ENCODE measurements around the gene PPP5C. TPM values are rescaled to one million over a fixed set of nuclear protein-coding genes. Genes with fewer than 3 reads are reported as not detected.

PPP5C gene
- total and polyA plus RNA-seq, 9 of the 15 experiments (the other 6 are each of a cell fraction or from before 2014, with no cell fraction given), result 1.9 to 166 (median 108) TPM

GRCh38 chr19:46388311-46389095, 41.6 kb downstream of the PPP5C start:
- Histone ChIP-seq H2AFZ (ENCODE audit: low read depth, low read length) (no peak overlapping the region), H4K20me1 (replicated peaks; ENCODE audit: control insufficient read depth, insufficient read depth, low read length) (no peaks in the 10 kb centered on the region; the same call in 1 of the 2 replicates), H3K27me3 (ENCODE audit: control insufficient read depth in 2 of 2, insufficient read depth in 2 of 2, low read length in 2 of 2) (no peaks in the 10 kb centered on the region), H3K9ac (ENCODE audit: insufficient read depth in 1 of 2, low read depth in 2 of 2, low read length in 2 of 2) (no peak overlapping the region; a peak in 1 of 4 replicates), H3K79me2 (ENCODE audit: control insufficient read depth, insufficient read depth, low read length) (no peaks in the 10 kb centered on the region), H3K27ac (ENCODE audit: extremely low read depth, low read depth, low read length) (no peak overlapping the region), H3K9me3 (replicated peaks; ENCODE audit: control insufficient read depth, insufficient read depth, low read depth, low read length) (no peaks in the 10 kb centered on the region), H3K4me3 (no peak overlapping the region), H3K4me1 (replicated peaks in 1 of 2; ENCODE audit: control insufficient read depth in 2 of 2, insufficient read depth in 2 of 2, low read length in 2 of 2) (peaks cover 0 to 21% of the 10 kb centered on the region in 2 experiments; a peak in 2 of 5 replicates), H3K9me1 (ENCODE audit: control insufficient read depth, insufficient read depth, low read length) (no peaks in the 10 kb centered on the region), H3K4me2 (ENCODE audit: insufficient read depth, low read length) (no peak overlapping the region), H3K36me3 (ENCODE audit: control insufficient read depth, insufficient read depth, low read length) (peaks cover 76% of the 10 kb centered on the region; the same call in 2 of the 3 replicates)
- WGBS (ENCODE audit: insufficient coverage, low coverage, missing lambda C conversion rate), result 90% methylated on average over 19 of the region's 25 CpGs
- DNase-seq (ENCODE audit: extremely low read depth in 1 of 4, low spot score in 3 of 4) (no peak), ATAC-seq (no peak), FAIRE-seq (no peak)
- ChIA-PET POLR2A (interaction anchor here (1.8 kb wide), 1 partner anchor 11 kb away, joined by 5 read pairs; no protein-coding TSS in a partner anchor), CTCF (ENCODE audit: low intra/inter-chr PET ratio) (no interaction called here)
- BruUV-seq (replicated peaks), result no TSS peak
- in situ Hi-C loops (cut with MboI) (no loop called here), intact Hi-C loops (cut with micrococcal nuclease) (no loop called here)
- TF ChIP-seq ATF1 (CRISPR knock-in tag; IDR thresholded peaks at IDR 0.05) (no peak), ATF1 (tag; IDR thresholded peaks at IDR 0.05) (no peak), SFPQ (IDR thresholded peaks at IDR 0.05; ENCODE audit: low read depth, low read length) (no peak), MBD2 (IDR thresholded peaks at IDR 0.05; ENCODE audit: borderline replicate concordance, low read depth) (no peak)
